HFFc6 (cell line): ENCODE data around the gene FGR. TPM values are rescaled to one million over a fixed set of nuclear protein-coding genes. Genes with fewer than 3 reads are reported as not detected.
A peak's percentile ranks its signal among the peaks of the same experiment; 100 is the strongest.

Experiments used
- DNase-seq: peaks from one replicate; pipeline ENCODE4 v3.0.0-alpha.2; 2018
- H3K27ac Mint-ChIP-seq: 2 replicates; pipeline ENCODE4 v1.8.0; 2020; ENCODE audit warnings: mild to moderate bottlenecking, mixed read lengths
- H3K27me3 Mint-ChIP-seq: 2 replicates; pipeline ENCODE4 v1.8.0; 2021; ENCODE audit warnings: mild to moderate bottlenecking, moderate library complexity, mixed read lengths; ENCODE audit not compliant: insufficient read depth
- H3K36me3 Mint-ChIP-seq: 2 replicates; pipeline ENCODE4 v1.8.0; 2021; ENCODE audit warnings: low read depth, mixed read lengths
- H3K4me1 Mint-ChIP-seq: 2 replicates; pipeline ENCODE4 v1.8.0; 2020; ENCODE audit warnings: low read depth, mixed read lengths
- H3K4me3 Mint-ChIP-seq: 2 replicates; pipeline ENCODE4 v1.8.0; 2020; ENCODE audit warnings: mild to moderate bottlenecking, moderate library complexity, mixed read lengths
- H3K9me3 Mint-ChIP-seq: 2 replicates; pipeline ENCODE4 v1.8.0; 2020; ENCODE audit warnings: mild to moderate bottlenecking, mixed read lengths
- total RNA-seq, 6 experiments: library from RNA; stranded (reverse); fragmentation: NEBNext Ultra II Directional; extraction: Animal tissue kit (Norgen Biotek cat#: 25700); gene quantifications; 2 replicates in 1 of 6; 3 replicates in 5 of 6; pipeline ENCODE4 v1.2.3, GENCODE V29; 2021
- TF ChIP-seq, protein P1 (sequence below): fragments of 200-600 bp; sonication (generic); IDR thresholded peaks from 2 replicates; pipeline ENCODE4 v1.5.0; 2021; ENCODE audit warnings: antibody characterized with exemption, mild to moderate bottlenecking

The FGR gene
- total RNA-seq, 6 experiments from 2014 or later: not detected

GRCh38 chr1:27650171-27650538 lies 15.2 kb upstream of the FGR start:
- peaks cover 28% of the 10 kb centered on the region for H3K4me1 Mint-ChIP-seq

GRCh38 chr1:27649306-27649635 lies 14.3 kb upstream of the FGR start:
- DNase-seq: no peak
- Mint-ChIP-seq H3K4me3 (no peak overlapping the region), H3K9me3 (no peaks in the 10 kb centered on the region), H3K36me3 (no peaks in the 10 kb centered on the region), H3K27me3 (no peaks in the 10 kb centered on the region), H3K4me1 (peaks cover 24% of the 10 kb centered on the region), H3K27ac (no peak overlapping the region)
- TF ChIP-seq, protein P1, sequence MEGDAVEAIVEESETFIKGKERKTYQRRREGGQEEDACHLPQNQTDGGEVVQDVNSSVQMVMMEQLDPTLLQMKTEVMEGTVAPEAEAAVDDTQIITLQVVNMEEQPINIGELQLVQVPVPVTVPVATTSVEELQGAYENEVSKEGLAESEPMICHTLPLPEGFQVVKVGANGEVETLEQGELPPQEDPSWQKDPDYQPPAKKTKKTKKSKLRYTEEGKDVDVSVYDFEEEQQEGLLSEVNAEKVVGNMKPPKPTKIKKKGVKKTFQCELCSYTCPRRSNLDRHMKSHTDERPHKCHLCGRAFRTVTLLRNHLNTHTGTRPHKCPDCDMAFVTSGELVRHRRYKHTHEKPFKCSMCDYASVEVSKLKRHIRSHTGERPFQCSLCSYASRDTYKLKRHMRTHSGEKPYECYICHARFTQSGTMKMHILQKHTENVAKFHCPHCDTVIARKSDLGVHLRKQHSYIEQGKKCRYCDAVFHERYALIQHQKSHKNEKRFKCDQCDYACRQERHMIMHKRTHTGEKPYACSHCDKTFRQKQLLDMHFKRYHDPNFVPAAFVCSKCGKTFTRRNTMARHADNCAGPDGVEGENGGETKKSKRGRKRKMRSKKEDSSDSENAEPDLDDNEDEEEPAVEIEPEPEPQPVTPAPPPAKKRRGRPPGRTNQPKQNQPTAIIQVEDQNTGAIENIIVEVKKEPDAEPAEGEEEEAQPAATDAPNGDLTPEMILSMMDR: no peak

More at GRCh38 chr1:27650171-27650538, 15.2 kb upstream of the FGR start:
- H3K4me3 Mint-ChIP-seq: 0 out of 2 replicates have a peak overlapping the region, but pooled peaks have one; percentile 13
- no peaks in the 10 kb centered on the region for H3K36me3 Mint-ChIP-seq
- no peak for DNase-seq
- H3K27ac Mint-ChIP-seq: peak overlapping the region; percentile 84
- no peaks in the 10 kb centered on the region; the same call in 1 of the 2 replicates for H3K27me3 Mint-ChIP-seq
- TF ChIP-seq, protein P1: no peak
- no peaks in the 10 kb centered on the region for H3K9me3 Mint-ChIP-seq

- DNase-seq: no peak
- Mint-ChIP-seq H3K4me3 (no peak overlapping the region), H3K4me1 (peaks cover 24% of the 10 kb centered on the region), H3K27me3 (no peaks in the 10 kb centered on the region), H3K36me3 (no peaks in the 10 kb centered on the region), H3K9me3 (no peaks in the 10 kb centered on the region), H3K27ac (no peak overlapping the region)
- TF ChIP-seq, protein P1: no peak
Measured at GRCh38 chr1:27648602-27649305, 13.8 kb upstream of the FGR start.

- H3K27me3 Mint-ChIP-seq: no peaks in the 10 kb centered on the region
- H3K36me3 Mint-ChIP-seq: no peaks in the 10 kb centered on the region
- H3K4me1 Mint-ChIP-seq: peaks cover 22% of the 10 kb centered on the region
- no peak for DNase-seq
- H3K27ac Mint-ChIP-seq: no peak overlapping the region
- H3K4me3 Mint-ChIP-seq: no peak overlapping the region
- TF ChIP-seq, protein P1: no peak
- H3K9me3 Mint-ChIP-seq: no peaks in the 10 kb centered on the region
Measured at GRCh38 chr1:27647328-27647727, 12.3 kb upstream of the FGR start.

DNA sequence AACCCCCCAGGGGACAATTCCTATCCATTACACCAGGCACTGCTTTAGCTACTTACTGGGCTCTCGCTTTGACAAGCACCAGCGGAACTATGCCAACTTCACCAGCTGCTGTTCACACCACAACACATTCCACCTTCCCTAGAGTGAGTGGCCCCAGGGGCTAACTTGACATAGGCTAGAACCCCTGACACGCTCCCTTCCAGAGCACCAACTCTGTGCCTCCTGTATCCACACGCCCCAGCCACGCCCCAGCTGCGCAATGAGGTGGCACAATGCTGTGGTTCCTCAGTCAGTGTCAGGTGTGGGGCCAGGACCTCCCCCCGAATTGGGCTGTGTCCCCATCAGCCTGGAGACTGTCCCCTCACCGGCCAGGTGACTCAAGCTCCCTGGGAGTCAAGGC lies 11.7 kb upstream of the FGR start:
- Mint-ChIP-seq H3K27me3 (peaks cover 2% of the 10 kb centered on the region; the same call in 1 of the 2 replicates), H3K27ac (no peak overlapping the region), H3K9me3 (no peaks in the 10 kb centered on the region), H3K36me3 (no peaks in the 10 kb centered on the region), H3K4me1 (peaks cover 16% of the 10 kb centered on the region), H3K4me3 (no peak overlapping the region)
- no peak for DNase-seq
- TF ChIP-seq, protein P1: no peak
